ENCODE data around the gene TANK.

TANK gene

DNA sequence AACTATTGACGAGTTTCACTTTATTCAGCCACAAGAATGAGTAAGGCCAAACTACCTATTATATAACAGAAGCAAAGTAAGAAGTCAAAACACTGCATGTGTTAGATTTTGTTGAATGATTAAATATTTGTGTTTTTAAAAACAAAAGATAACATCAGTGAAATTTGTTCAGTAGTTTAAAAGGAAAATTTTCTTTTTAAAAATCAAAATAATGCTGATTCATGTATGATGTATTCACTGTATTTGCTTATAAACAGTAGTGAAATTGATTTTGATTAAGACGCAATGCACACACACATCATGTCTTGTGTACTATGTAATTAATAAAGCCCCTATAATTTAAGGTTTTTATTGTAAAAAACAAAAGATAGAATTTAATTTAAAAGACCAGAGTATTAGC, 74.4 kb downstream of the TANK start:
- Histone ChIP-seq H3K4me3 (ENCODE audit: low read depth in 1 of 2, low read length in 1 of 2) (no peak overlapping the region), H3K27me3 (peaks cover 27% of the 10 kb centered on the region), H3K27ac (peak overlapping the region; percentile 24), H3K4me1 (ENCODE audit: control insufficient read depth in 1 of 2, insufficient read depth in 1 of 2, low read depth in 1 of 2, low read length in 1 of 2) (peaks cover 17 to 23% of the 10 kb centered on the region in 2 experiments), H3K36me3 (peaks cover 68% of the 10 kb centered on the region), H3K9me3 (no peaks in the 10 kb centered on the region)
- TF ChIP-seq, protein P1, sequence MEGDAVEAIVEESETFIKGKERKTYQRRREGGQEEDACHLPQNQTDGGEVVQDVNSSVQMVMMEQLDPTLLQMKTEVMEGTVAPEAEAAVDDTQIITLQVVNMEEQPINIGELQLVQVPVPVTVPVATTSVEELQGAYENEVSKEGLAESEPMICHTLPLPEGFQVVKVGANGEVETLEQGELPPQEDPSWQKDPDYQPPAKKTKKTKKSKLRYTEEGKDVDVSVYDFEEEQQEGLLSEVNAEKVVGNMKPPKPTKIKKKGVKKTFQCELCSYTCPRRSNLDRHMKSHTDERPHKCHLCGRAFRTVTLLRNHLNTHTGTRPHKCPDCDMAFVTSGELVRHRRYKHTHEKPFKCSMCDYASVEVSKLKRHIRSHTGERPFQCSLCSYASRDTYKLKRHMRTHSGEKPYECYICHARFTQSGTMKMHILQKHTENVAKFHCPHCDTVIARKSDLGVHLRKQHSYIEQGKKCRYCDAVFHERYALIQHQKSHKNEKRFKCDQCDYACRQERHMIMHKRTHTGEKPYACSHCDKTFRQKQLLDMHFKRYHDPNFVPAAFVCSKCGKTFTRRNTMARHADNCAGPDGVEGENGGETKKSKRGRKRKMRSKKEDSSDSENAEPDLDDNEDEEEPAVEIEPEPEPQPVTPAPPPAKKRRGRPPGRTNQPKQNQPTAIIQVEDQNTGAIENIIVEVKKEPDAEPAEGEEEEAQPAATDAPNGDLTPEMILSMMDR (IDR thresholded peaks at IDR 0.05): no peak

DNA sequence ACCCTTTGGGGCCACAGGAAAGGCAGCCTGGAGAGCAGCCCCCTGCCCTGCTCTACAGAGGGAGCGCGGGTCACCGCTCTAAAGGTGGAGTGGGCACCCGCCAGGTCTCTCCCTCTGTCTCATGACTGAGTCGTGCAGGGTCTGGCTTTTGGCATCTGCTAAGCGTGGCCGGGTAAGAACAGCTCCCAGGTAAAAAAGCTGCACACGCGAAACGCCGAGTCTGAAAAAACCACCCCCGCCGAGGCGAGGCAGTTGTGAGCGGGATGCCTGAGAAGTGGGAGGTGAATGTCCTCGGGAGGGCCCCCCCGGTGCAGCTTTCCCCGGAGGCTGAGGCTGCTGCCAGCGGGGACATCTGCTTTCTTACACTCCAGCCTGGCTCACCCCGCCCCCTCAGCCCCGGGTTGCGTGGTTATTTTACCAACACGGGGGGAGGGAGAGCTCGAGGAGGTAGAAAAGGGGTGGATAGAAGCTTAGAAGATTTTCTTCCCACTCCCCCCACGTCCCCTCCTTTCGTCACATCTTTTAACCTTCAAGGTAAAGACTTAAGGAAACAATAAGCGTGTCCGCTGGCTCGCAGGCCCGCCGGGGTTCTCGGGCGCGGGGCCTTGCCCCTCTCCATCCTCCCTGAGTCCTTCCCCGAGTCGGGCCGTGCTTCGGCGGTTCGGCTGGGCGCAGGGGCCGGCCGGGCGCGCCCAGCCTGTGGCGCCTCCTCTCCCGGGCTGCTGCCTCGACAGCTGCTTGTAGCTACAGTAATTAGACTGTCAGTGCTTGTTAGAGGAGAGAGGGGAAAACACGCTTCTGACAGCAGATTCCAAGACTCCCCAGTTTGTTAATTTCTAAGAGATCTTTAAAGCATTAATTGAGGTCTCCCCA, 77.4 kb downstream of the TANK start:
- Histone ChIP-seq H3K27me3 (peaks cover 56% of the 10 kb centered on the region), H3K36me3 (peaks cover 40% of the 10 kb centered on the region), H3K4me1 (ENCODE audit: control insufficient read depth in 1 of 2, insufficient read depth in 1 of 2, low read depth in 1 of 2, low read length in 1 of 2) (peaks cover 17 to 23% of the 10 kb centered on the region in 2 experiments), H3K4me3 (ENCODE audit: low read depth in 1 of 2, low read length in 1 of 2) (peak overlapping the region; percentile 41 to 61), H3K27ac (peak overlapping the region; percentile 25), H3K9me3 (no peaks in the 10 kb centered on the region)
- TF ChIP-seq, protein P1 (IDR thresholded peaks at IDR 0.05): no peak

DNA sequence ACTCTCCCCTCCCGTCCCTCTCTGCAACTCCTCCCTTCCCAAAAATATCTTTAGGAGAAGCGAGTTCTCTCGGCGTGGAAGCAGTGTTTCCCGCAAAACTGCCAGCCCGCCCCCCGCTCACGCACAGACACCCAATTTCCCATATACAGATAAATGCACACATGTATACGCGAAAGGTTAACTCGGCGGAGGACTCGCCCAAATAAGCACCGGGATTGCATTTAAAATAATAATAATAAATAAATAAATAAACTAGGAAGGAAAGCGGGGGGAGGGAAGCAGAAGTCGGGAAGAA, 78.0 kb downstream of the TANK start:
- Histone ChIP-seq H3K36me3 (peaks cover 35% of the 10 kb centered on the region), H3K4me1 (ENCODE audit: control insufficient read depth in 1 of 2, insufficient read depth in 1 of 2, low read depth in 1 of 2, low read length in 1 of 2) (peaks cover 17 to 23% of the 10 kb centered on the region in 2 experiments), H3K4me3 (ENCODE audit: low read depth in 1 of 2, low read length in 1 of 2) (peak overlapping the region; percentile 41 to 61), H3K27ac (no peak overlapping the region), H3K27me3 (peaks cover 62% of the 10 kb centered on the region), H3K9me3 (no peaks in the 10 kb centered on the region)
- TF ChIP-seq, protein P1 (IDR thresholded peaks at IDR 0.05): no peak

DNA sequence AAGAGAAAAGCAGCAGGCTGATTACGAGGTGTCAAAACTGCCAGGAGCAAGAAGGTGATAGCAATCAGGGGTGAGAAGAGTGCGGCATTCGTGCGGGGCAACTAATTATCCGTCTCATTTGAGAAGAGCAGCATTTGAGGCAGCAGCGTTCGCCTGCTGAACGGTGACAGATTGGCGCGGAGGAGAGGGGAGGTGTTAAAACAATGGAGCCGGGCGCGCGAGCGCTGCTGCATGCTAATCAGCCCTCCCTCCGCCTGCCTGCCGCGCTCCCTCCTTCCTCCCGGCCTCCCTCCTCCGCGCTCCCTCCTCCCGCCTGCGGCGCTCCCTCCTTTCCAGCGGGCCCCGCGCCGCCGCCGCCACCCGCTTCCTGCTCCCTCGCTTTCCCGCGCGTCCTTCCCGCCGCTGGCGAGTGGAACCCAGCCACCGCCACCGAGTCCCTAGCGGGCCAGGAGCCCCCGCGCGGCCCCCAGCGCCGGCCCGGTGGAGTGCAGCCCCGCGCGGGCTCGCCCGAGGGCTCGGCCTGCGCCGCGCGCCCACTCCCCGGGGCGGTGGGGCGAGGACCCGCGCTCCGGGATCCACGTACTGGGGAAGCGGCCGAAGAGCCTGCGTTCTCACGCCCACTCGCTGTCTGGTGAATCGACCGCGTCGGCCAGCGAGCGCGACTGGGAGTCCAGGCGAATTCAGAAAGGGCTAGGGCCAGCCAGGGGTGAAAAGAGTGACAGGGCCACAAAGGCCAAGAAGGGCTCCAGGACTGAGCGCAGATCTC, 78.5 kb downstream of the TANK start:
- TF ChIP-seq, protein P1 (IDR thresholded peaks at IDR 0.05): no peak
- Histone ChIP-seq H3K27ac (no peak overlapping the region), H3K27me3 (peaks cover 67% of the 10 kb centered on the region), H3K4me3 (ENCODE audit: low read depth in 1 of 2, low read length in 1 of 2) (peak overlapping the region; percentile 41 to 61), H3K9me3 (no peaks in the 10 kb centered on the region), H3K36me3 (peaks cover 35% of the 10 kb centered on the region), H3K4me1 (ENCODE audit: control insufficient read depth in 1 of 2, insufficient read depth in 1 of 2, low read depth in 1 of 2, low read length in 1 of 2) (peaks cover 17 to 23% of the 10 kb centered on the region in 2 experiments)

DNA sequence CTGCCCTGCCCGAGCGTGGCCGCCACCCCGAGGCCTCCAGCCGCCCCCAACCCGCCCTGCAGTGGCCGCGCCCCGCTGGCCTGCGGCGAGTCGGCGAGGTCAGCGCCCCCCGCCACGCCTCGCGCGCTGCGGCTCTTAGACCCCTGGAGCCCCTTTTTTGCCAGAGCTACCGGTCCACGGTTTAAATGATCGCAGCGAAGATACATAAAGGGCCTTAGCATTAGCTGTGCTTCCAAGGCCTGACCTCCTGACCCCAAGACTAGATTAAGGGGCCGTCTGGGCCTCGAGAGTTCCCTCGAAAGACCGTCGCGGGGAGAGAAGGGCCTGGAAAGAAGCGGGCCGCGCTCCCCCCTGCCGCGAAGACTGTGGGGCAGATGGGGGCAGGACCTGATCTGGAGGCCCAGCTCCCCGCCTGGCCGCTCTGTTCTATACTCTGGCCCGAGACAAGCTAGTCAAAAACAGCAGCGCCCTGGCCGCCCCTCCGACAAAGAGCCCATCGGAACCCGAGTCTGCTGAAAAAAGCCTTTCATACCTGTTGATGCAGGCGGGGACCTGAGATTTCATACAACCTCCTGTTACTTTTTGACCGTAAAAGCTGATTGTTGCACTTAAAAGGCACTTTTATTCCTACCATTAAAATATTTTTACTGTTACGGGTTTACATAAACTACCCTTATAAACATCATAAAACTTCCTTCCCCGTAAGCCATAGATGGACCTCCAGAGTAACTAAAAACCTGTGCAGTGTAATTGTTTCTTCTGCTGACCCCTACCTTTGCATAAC, 79.3 kb downstream of the TANK start:
- Histone ChIP-seq H3K9me3 (no peaks in the 10 kb centered on the region), H3K27ac (no peak overlapping the region), H3K4me1 (ENCODE audit: control insufficient read depth in 1 of 2, insufficient read depth in 1 of 2, low read depth in 1 of 2, low read length in 1 of 2) (peaks cover 20 to 30% of the 10 kb centered on the region in 2 experiments), H3K36me3 (peaks cover 29% of the 10 kb centered on the region), H3K4me3 (ENCODE audit: low read depth in 1 of 2, low read length in 1 of 2) (no peak overlapping the region), H3K27me3 (peaks cover 75% of the 10 kb centered on the region)
- TF ChIP-seq, protein P1 (IDR thresholded peaks at IDR 0.05): no peak

Measured in neutrophil (primary cell).